SK-N-MC (cell line): ENCODE results near the gene ZNF440.

Experiments used
- DNase-seq: peaks from one replicate; pipeline ENCODE4 v3.0.0-alpha.2; 2011; ENCODE audit warnings: low read depth, low spot score
- H3K27ac ChIP-seq: fragments of 200-600 bp; sonication (generic); 2 replicates; pipeline ENCODE4 v1.5.1; 2016; ENCODE audit warnings: mixed run types
- H3K36me3 ChIP-seq: fragments of 200-600 bp; sonication (generic); 2 replicates; pipeline ENCODE4 v1.6.1; 2017; ENCODE audit warnings: antibody characterized with exemption, low read length, mixed read lengths; ENCODE audit not compliant: insufficient read depth
- H3K4me3 ChIP-seq: fragments of 200-600 bp; sonication (generic); 2 replicates; pipeline ENCODE4 v1.5.1; 2016
- H3K9ac ChIP-seq: fragments of 200-600 bp; sonication (generic); 2 replicates; pipeline ENCODE4 v1.8.0; 2017; ENCODE audit warnings: mixed run types, mixed read lengths; ENCODE audit not compliant: insufficient read length
- H3K9me3 ChIP-seq: fragments of 200-600 bp; sonication (generic); 2 replicates; pipeline ENCODE4 v1.6.1; 2017; ENCODE audit warnings: low read depth, mild to moderate bottlenecking, antibody characterized with exemption, low read length, moderate library complexity, mixed read lengths
- EZH2 ChIP-seq: fragments of 200-600 bp; sonication (generic); IDR thresholded peaks from one replicate; pipeline ENCODE4 v1.6.1; 2017; ENCODE audit warnings: antibody characterized with exemption
- FOXP2 ChIP-seq: optimal IDR thresholded peaks from 2 replicates; pipeline ENCODE3; 2011; ENCODE audit warnings: mild to moderate bottlenecking, moderate library complexity; ENCODE audit not compliant: insufficient read depth; ENCODE audit errors: extremely low read length, control extremely low read depth
- POLR2AphosphoS5 ChIP-seq: IDR thresholded peaks from 2 replicates; pipeline ENCODE4 v1.6.1; 2012; ENCODE audit warnings: mild to moderate bottlenecking, low read depth, low read length, borderline replicate concordance

ZNF440 gene

GRCh38 chr19:11783767-11784166 lies 30.3 kb upstream of the ZNF440 start:
- no peak overlapping the region for H3K9ac ChIP-seq
- H3K4me3 ChIP-seq, result no peak overlapping the region
- DNase-seq, result no peak
- H3K36me3 ChIP-seq, result peaks cover 21% of the 10 kb centered on the region
- H3K9me3 ChIP-seq, result peaks cover 25% of the 10 kb centered on the region; the same call in 1 of the 2 replicates
- no peak overlapping the region for H3K27ac ChIP-seq
- TF ChIP-seq FOXP2, result no peak
- no peak for TF ChIP-seq POLR2AphosphoS5
- no peak for TF ChIP-seq EZH2

- peaks cover 20% of the 10 kb centered on the region for H3K36me3 ChIP-seq
- DNase-seq, result no peak
- H3K27ac ChIP-seq, result no peak overlapping the region
- H3K9me3 ChIP-seq, result peaks cover 25% of the 10 kb centered on the region; the same call in 1 of the 2 replicates
- no peak for TF ChIP-seq EZH2
- TF ChIP-seq FOXP2, result no peak
- no peak for TF ChIP-seq POLR2AphosphoS5
- no peak overlapping the region for H3K4me3 ChIP-seq
- no peak overlapping the region for H3K9ac ChIP-seq
Observed at GRCh38 chr19:11784356-11784755, 29.7 kb upstream of the ZNF440 start.

GRCh38 chr19:11787536-11787935 lies 26.5 kb upstream of the ZNF440 start:
- peaks cover 6% of the 10 kb centered on the region; the same call in 1 of the 2 replicates for H3K9me3 ChIP-seq
- H3K9ac ChIP-seq, result no peak overlapping the region
- H3K27ac ChIP-seq, result no peak overlapping the region
- DNase-seq, result no peak
- TF ChIP-seq POLR2AphosphoS5 (no peak), FOXP2 (no peak), EZH2 (no peak)
- H3K4me3 ChIP-seq, result no peak overlapping the region
- H3K36me3 ChIP-seq, result no peaks in the 10 kb centered on the region

GRCh38 chr19:11792942-11793341 lies 21.1 kb upstream of the ZNF440 start:
- DNase-seq, result no peak
- Histone ChIP-seq H3K9me3 (no peaks in the 10 kb centered on the region; the same call in 1 of the 2 replicates), H3K9ac (no peak overlapping the region), H3K36me3 (no peaks in the 10 kb centered on the region), H3K4me3 (no peak overlapping the region), H3K27ac (no peak overlapping the region)
- TF ChIP-seq EZH2, result no peak
- TF ChIP-seq POLR2AphosphoS5, result no peak
- no peak for TF ChIP-seq FOXP2

GRCh38 chr19:11797491-11797890 lies 16.6 kb upstream of the ZNF440 start:
- H3K27ac ChIP-seq, result no peak overlapping the region
- no peak overlapping the region for H3K4me3 ChIP-seq
- no peak for DNase-seq
- H3K9ac ChIP-seq, result no peak overlapping the region
- H3K36me3 ChIP-seq, result no peaks in the 10 kb centered on the region
- H3K9me3 ChIP-seq, result 0 out of 2 replicates have a peak, but pooled peaks cover 4% of the 10 kb centered on the region
- TF ChIP-seq POLR2AphosphoS5 (no peak), FOXP2 (no peak), EZH2 (no peak)

GRCh38 chr19:11798391-11799330 lies 15.4 kb upstream of the ZNF440 start, which contains the start of gene ZNF491:
Gene ZNF491, plus strand, starts transcription at chr19:11798523. Its CDS starts 7,431 bp downstream, at chr19:11805954.
- peak within 1 kb of the TSS; percentile 72 for H3K4me3 ChIP-seq
- H3K9me3 ChIP-seq, result 0 out of 2 replicates have a peak, but pooled peaks cover 4% of the 10 kb centered on the region
- no peak for DNase-seq
- no peak within 1 kb of the TSS for H3K27ac ChIP-seq
- no peaks in the 10 kb centered on the region for H3K36me3 ChIP-seq
- no peak within 1 kb of the TSS for H3K9ac ChIP-seq
- TF ChIP-seq POLR2AphosphoS5 (peak; percentile 46; the same call in 1 of the 2 replicates), FOXP2 (no peak)

- H3K9ac ChIP-seq, result no peak overlapping the region
Observed at GRCh38 chr19:11806354-11807098, 7.5 kb upstream of the ZNF440 start.

GRCh38 chr19:11807099-11807380 lies 7.0 kb upstream of the ZNF440 start:
- H3K36me3 ChIP-seq, result no peaks in the 10 kb centered on the region
- H3K4me3 ChIP-seq, result no peak overlapping the region

More at GRCh38 chr19:11806354-11807098, 7.5 kb upstream of the ZNF440 start:
- H3K9me3 ChIP-seq, result peaks cover 4% of the 10 kb centered on the region; the same call in 1 of the 2 replicates
- no peak for TF ChIP-seq FOXP2
- TF ChIP-seq EZH2, result no peak
- H3K36me3 ChIP-seq, result no peaks in the 10 kb centered on the region
- H3K4me3 ChIP-seq, result no peak overlapping the region
- no peak for DNase-seq
- no peak overlapping the region for H3K27ac ChIP-seq

More at GRCh38 chr19:11807099-11807380, 7.0 kb upstream of the ZNF440 start:
- TF ChIP-seq POLR2AphosphoS5 (no peak), EZH2 (no peak), FOXP2 (no peak)
- Histone ChIP-seq H3K27ac (no peak overlapping the region), H3K9ac (no peak overlapping the region), H3K9me3 (peaks cover 1% of the 10 kb centered on the region; the same call in 1 of the 2 replicates)
- DNase-seq, result no peak
